ENCODE measurements around the gene PLAC9.
"Not testable (repeated sequence)": the region's sequence is repeated elsewhere in the genome, so short reads cannot be mapped to it uniquely, and the experiment has no call there.

The PLAC9 gene

GRCh38 chr10:80132299-80133139 lies at the start of gene PLAC9:
Gene PLAC9 (plus strand): TSS chr10:80132730. CDS start chr10:80132763, 33 bp downstream.
- TF ChIP-seq, protein P1, sequence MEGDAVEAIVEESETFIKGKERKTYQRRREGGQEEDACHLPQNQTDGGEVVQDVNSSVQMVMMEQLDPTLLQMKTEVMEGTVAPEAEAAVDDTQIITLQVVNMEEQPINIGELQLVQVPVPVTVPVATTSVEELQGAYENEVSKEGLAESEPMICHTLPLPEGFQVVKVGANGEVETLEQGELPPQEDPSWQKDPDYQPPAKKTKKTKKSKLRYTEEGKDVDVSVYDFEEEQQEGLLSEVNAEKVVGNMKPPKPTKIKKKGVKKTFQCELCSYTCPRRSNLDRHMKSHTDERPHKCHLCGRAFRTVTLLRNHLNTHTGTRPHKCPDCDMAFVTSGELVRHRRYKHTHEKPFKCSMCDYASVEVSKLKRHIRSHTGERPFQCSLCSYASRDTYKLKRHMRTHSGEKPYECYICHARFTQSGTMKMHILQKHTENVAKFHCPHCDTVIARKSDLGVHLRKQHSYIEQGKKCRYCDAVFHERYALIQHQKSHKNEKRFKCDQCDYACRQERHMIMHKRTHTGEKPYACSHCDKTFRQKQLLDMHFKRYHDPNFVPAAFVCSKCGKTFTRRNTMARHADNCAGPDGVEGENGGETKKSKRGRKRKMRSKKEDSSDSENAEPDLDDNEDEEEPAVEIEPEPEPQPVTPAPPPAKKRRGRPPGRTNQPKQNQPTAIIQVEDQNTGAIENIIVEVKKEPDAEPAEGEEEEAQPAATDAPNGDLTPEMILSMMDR (conservative IDR thresholded peaks at IDR 0.05) = no peak
- H3K27ac ChIP-seq = peak within 1 kb of the TSS; percentile 22; the same call in 1 of the 2 replicates

DNA sequence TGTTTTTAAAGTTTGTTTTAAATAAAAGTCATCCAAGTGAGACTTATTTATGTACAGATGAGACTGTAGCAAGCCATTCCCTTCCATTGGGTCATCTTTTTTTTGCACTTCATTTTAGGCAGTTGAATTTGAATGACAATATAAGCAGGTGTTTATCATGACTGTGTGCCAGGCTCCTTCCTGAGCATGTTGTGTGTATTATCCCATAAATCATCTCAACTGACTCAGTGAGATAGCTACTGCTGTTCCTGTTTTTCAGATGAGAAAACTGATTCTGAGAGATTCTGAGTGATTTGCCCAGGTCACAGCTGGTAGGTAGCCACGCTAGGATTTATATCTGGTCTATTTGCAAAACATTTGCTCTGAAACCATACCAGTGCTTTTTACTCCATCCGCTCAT lies 42.4 kb upstream of the PLAC9 start:
- peak overlapping the region; percentile 52 for H3K27ac ChIP-seq
- TF ChIP-seq, protein P1 (conservative IDR thresholded peaks at IDR 0.05) = no peak

DNA sequence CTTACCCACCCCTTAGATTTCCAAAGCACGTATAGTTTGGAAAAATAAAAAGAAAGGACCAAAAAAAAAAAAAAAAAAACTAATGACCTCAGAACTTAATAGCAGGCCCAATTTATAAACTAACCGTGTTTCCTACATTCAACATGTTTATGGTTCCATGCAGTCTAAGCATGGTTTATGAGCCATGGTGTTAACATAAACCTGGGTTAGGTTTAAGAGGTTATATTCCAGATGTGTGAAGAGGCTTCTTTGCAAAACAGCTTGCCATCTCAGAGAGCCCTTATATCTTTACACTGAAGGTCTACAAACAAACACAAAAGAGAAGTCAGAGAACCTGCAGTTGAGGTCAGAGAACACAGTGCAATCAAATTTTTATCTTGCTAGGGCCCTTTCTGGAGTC lies 38.3 kb upstream of the PLAC9 start:
- TF ChIP-seq, protein P1 (conservative IDR thresholded peaks at IDR 0.05) = no peak
- no peak overlapping the region for H3K27ac ChIP-seq

DNA sequence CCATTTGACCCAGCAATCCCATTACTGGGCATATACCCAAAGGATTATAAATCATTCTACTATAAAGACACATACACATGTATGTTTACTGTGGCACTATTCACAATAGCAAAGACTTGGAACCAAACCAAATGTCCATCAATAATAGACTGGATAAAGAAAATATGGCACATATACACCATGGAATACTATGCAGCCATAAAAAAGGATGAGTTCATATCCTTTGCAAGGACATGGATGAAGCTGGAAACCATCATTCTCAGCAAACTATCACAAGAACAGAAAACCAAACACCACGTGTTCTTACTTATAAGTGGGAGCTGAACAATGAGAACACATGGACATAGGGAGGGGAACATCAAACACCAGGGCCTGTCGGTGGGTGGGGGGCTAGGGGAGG lies 34.3 kb upstream of the PLAC9 start:
- H3K27ac ChIP-seq = not testable (repeated sequence)

- H3K27ac ChIP-seq = not testable (repeated sequence)
Measured at GRCh38 chr10:80099295-80099694, 33.2 kb upstream of the PLAC9 start.

DNA sequence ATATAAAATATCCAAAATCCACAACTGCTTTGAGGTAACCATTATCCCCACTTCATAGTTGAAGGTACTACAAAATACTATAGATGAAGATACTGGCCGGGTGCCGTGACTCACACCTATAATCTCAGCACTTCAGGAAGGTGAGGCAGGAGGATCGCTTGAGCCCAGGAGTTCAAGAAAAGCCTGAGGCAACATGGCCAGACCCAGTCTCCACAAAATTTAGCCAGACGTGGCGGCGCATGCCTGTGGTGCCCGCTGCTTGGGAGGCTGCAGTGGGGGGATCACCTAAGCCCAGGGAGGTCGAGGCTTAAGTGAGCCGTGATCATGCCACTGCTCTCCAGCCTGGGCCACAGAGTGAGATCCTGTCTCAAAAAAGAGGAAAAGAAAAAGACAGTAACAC lies 32.4 kb upstream of the PLAC9 start:
- H3K27ac ChIP-seq = no peak overlapping the region
- TF ChIP-seq, protein P1 (conservative IDR thresholded peaks at IDR 0.05) = no peak

DNA sequence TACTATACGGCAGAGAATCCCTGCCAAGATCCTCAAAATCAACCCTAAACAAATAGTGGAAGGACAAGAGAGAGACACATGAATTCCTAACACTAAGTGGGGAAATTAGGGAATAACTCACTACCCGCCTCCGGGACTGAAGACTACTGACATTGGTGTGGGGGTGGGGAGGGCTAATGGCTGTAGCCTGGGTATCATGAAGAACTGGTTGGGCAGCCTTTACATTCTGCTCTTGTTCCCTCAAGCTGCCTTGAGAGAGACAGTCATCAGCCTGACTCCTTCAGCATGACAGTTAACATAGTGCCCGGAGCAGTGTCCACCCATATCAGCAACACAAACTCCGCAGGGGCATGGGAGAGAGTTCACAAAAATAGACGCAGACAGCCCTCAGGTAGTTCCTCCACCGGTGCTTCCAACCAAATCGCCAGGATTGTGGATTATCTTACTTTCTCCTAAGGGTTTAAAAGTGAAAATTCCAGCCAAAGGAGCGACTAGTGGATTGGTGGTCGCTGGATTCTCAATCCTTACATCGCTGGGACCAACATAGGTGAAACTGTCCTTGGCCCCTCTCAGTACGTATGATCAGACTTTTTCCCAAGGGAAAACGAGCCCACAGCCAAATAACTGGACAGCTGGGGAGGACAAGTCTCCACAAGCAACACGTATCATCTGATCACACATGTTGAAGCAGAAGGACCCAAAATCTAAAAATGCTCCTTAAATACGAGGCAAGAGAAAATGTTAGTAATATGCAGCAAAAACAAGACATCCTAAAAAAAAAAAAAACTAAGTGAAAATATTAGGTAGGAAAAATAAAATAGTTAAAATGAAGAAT lies 31.5 kb upstream of the PLAC9 start:
- H3K27ac ChIP-seq = peak overlapping the region; percentile 43; the same call in 1 of the 2 replicates
- TF ChIP-seq, protein P1 (conservative IDR thresholded peaks at IDR 0.05) = no peak

DNA sequence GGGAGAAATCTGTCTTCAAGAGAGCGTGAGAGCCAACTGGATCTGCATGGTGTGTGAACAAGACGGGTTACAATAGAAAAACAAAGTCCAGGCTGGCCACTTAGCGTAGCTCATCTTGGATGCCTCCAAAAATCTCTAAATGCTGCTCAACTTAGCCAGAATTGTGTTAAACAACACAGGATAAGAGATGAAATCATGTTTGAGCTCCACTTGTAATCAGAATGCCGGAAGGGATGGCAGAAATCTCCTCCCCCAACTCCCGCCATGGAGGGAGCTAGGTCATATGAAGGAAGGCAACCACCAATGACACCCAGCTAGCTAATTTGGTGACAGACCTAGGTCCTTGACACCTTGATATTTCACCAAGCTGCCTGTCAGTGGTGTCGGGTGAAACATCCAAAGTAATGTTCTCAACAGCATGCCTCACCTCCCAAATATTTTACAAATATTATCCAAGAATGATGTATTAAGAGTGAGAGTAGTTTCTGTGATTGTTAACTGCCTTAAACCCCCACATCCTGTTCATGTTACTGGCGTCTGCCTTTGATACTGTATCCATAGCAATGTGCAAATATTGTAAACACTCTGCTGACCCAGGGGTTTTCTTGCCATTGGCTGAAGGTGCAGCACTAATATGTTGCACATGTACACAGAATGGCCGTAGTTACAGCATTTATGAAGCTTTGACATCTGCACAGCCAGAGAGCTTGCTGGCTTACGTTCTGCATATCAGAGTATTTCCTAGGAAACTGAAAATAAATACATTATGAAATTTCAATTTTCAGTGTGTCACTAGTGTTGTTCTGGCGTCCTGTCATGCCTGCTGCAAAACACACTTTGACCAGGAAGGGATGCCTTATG lies 28.2 kb upstream of the PLAC9 start:
- peak overlapping the region; percentile 50 for H3K27ac ChIP-seq
- TF ChIP-seq, protein P1 (conservative IDR thresholded peaks at IDR 0.05) = no peak
